Measurements from ENCODE around the gene GID4.

Gene GID4

DNA sequence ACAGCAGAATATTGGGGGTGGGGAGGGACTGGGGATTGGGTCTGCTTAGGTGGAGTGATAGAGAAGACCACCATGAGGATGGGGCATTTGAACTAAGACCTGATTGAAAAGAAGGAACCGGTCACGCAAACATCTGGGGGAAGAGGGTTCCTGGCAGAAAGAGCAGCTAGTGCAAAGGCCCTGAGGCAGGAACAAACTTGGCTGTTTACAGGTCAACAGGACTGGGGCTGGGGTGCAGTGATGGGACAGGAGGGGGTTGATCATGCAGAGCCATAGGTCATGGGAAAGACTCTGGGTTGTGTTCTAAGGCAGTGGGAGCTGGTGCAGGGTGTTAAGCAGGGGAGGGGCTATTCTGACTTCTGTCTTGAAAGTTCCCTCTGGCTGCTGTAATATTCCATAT, 50.4 kb downstream of the GID4 start:
- in situ Hi-C loops (cut with MboI; ENCODE audit: low sequenced_read_pairs), result no loop called here

- in situ Hi-C loops (cut with MboI; ENCODE audit: low sequenced_read_pairs), result no loop called here
These were observed 54.6 kb downstream of the GID4 start for GRCh38 chr17:18093616-18094408.

DNA sequence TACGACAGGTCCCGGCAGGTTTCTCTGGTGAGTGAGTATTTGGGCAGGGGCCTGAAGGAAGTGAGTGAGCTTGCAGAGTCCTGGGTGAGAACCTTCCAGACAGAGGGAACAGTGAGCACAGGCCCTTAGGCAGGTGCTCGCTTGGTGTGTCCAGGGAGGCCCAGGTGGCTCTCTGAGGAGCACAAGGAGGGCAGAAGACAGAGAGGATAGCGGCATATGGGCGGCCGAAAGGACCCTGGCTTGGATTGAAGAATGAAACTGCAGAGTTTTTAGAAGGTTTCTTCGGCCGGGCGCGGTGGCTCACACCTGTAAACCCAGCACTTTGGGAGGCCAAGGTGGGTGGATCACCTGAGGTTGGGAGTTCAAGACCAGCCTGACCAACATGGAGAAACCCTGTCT, 55.2 kb downstream of the GID4 start:
- in situ Hi-C loops (cut with MboI; ENCODE audit: low sequenced_read_pairs), result no loop called here

DNA sequence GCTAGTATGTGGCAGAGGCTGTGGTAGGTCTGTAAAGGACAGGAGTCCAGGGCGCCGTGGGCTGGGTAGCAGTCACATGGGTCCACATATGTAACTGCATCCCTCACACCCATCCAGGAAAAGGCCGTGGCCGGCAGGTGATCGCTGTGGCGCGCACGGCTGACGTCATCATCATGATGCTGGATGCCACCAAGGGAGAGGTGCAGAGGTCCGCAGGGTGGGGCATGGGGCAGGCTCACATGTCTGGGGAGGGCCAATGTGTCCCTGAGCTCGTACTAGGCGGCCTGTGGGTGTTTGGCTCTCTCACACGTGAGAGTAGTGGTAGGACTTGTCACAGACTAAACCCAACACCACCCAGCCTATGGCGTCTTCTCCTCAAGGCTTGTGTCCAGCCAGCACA, 60.3 kb downstream of the GID4 start:
- in situ Hi-C loops (cut with MboI; ENCODE audit: low sequenced_read_pairs), result no loop called here

GRCh38 chr17:18100616-18101015, 61.4 kb downstream of the GID4 start:
- in situ Hi-C loops (cut with MboI; ENCODE audit: low sequenced_read_pairs), result loop anchor here (10.0 kb wide), 1 partner anchor 64 kb away; no protein-coding TSS in a partner anchor

DNA sequence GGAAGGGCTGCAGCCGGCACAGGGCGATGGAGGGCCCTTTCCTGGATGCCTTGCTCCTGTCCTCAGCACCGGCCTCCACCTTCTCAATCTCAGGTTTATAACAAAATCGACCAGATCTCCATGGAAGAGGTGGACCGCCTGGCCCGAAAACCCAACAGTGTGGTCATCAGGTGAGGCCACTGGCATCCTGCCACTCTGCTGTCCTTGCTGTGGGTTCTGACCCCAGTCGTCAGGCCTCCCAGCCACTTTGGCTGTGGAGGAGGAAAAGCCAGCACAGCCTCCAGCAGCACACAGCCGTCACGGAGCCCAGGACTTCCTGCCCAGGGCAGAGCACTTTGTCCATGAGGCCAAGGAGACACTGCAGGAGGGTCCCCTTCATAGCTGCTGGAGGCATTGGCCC, 62.6 kb downstream of the GID4 start:
- in situ Hi-C loops (cut with MboI; ENCODE audit: low sequenced_read_pairs), result loop anchor here (10.0 kb wide), 1 partner anchor 63 kb away; no protein-coding TSS in a partner anchor

- in situ Hi-C loops (cut with MboI; ENCODE audit: low sequenced_read_pairs), result loop anchor here (10.0 kb wide), 1 partner anchor 62 kb away; no protein-coding TSS in a partner anchor
These were observed 63.4 kb downstream of the GID4 start for GRCh38 chr17:18102640-18103039.

DNA sequence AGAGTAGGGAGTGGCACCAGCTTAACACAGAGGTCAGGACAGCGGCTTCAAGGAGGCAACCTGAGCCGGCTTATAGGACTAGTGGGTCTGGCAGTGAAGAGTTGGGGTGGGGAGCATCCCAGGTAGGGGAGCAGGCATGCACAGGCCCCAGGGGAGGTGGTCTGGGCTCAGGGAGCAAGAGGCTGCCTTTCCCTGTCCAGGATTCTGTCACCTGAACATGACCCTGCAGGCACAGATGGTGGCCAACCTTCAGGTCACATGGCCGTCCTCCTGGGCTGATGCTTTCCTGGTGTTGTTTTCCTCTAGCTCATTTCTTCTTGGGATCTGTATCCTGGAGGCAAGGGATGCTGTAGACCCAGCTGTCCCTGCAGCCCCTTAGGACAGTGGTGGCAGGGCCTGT, 65.8 kb downstream of the GID4 start:
- in situ Hi-C loops (cut with MboI; ENCODE audit: low sequenced_read_pairs), result loop anchor here (10.0 kb wide), 1 partner anchor 60 kb away; no protein-coding TSS in a partner anchor

DNA sequence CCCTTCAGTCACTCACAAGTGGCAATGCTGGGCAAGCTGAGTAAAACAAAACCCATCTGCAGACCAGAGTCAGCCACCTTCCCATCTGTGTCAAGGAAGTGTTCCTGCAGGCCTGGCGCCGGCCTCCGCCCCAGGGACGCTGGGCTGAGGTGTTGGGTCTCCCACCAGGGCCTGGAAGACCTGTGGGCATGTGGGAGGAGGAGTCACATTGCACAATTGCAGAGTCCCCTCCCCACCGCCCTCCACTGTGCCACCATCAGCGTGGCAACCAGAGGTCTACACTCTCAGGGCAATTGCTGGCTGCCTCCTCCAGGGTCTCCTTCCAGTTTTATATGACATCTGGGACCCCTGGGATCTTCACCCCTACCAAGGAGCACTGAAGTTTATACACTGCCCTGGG, 66.4 kb downstream of the GID4 start:
- in situ Hi-C loops (cut with MboI; ENCODE audit: low sequenced_read_pairs), result loop anchor here (10.0 kb wide), 1 partner anchor 59 kb away; no protein-coding TSS in a partner anchor

DNA sequence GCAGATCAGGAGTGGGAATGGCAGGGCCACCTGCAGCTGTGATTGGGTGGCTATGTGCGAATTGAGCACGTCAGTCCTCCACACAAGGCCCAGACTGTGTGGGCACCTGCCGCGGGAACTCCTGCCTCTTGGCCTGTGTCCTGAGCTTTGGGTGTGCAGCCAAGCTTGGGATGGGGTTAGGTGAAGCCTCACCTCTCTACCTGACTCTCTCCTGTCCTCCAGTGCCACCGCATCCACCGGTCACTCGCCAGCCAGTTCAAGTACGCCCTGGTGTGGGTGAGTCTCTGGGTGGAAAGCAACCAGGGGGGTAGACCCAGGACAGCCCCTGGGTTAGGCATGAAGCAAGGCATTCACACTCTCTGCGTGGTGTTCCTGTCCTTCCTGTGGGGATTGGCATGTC, 67.0 kb downstream of the GID4 start:
- in situ Hi-C loops (cut with MboI; ENCODE audit: low sequenced_read_pairs), result loop anchor here (10.0 kb wide), 1 partner anchor 59 kb away; no protein-coding TSS in a partner anchor

DNA sequence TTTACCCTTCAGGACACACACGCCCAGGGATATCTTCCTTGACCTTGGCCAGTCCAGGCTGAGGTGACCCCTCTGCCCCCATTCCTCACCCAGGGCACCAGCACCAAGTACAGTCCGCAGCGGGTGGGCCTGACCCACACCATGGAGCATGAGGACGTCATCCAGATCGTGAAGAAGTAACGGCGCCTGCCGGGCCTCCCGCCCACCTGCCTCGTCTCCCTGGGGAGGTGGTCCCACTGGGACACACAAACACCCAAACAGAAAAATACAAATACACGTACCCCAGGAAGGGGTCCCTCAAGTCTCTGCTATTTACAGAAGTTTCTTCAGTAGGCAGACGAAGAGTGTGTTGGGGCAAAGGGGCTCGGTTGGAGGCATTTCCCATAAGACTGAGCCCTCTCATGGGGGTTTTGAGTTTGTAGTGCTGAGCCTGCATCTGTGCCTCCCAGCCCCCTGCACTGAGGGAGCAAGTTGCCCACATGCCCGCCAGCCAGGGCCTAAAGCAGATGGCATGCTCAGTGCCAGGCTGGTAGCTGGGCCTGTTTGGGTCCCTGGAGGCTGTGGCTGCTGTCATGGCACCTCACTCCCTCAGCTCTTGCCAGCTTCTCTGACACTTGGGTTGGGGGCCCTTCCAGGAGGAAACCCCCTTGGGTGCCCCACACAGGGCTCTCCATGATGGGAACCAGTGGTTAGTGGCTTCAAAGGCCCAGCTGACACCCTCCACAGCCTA, 68.0 kb downstream of the GID4 start:
- in situ Hi-C loops (cut with MboI; ENCODE audit: low sequenced_read_pairs), result loop anchor here (10.0 kb wide), 1 partner anchor 58 kb away; no protein-coding TSS in a partner anchor

DNA sequence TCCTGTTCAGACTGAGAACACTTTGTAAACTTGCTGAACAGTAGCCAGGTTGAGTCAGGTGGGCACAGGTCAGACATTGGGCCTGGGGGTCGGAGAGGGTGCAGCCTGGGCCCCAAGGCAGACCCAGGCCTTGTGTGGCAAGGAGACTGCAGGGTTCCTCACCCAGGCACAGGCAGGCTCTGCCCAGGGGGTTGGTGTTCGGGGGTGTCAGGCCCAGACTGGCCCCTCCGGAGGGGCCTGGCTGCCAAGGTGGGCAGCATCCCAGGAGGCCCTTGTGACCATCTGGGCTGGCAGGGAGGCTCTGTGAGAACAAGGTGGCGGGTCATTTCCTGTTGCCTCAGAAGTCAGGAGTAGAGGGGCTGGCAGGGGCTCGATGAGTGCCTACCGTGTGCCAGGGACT, 68.8 kb downstream of the GID4 start:
- in situ Hi-C loops (cut with MboI; ENCODE audit: low sequenced_read_pairs), result loop anchor here (10.0 kb wide), 1 partner anchor 57 kb away; no protein-coding TSS in a partner anchor

DNA sequence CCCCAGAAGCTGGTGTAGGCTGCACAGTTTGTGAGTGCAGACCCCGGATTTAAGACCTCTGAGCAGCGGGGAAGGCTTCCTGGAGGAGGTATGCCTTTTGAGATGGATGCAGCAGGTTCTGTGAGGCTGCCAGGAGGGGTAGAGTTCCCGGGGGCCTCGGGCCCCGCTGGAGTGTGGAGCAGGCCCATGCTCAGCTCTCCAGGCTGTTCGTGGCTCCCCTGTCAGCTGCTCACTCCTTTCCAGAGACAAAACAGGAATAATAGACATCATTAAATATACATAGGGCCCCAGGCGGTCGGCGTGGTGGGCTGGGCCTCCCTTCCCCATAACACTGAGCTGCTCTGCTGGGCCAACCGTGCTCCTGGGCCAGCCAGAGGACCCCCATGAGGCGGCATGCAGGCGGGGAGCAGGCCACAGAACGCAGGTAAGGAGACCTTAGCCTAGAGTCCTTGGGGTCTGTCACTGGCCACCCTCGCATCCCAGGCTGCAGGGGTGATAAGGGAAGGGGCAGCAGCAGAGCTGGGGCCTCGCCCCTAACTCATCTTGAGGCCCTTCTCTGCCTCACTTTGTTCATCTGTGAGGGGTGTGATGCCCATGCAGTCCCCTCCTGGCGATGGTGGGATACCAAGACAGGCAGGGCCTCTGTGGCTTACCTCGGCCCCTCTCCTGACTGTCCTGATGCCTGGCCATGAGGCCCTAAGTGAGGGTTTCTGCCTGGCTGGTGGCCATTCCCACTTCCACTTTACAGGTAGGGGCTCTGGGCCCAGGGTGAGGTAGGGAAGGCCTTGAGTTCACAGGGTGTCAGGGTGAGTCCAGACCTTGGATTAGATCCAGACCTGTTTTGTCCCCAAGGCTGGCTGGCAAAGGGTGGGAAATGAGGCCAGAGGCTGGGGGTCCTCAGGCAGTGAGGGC, 69.4 kb downstream of the GID4 start, which contains the start of gene MYO15A:
Gene MYO15A, plus strand, starts transcription at position 356 of the 912 bp plus-strand sequence. CDS start 10,045 bp downstream, outside the sequence.
- in situ Hi-C loops (cut with MboI; ENCODE audit: low sequenced_read_pairs), result loop anchor here (10.0 kb wide), 1 partner anchor 56 kb away; no protein-coding TSS in a partner anchor

- in situ Hi-C loops (cut with MboI; ENCODE audit: low sequenced_read_pairs), result loop anchor here (10.0 kb wide), 1 partner anchor 55 kb away; no protein-coding TSS in a partner anchor
These were observed 70.8 kb downstream of the GID4 start for GRCh38 chr17:18109935-18110485.

- in situ Hi-C loops (cut with MboI; ENCODE audit: low sequenced_read_pairs), result no loop called here
These were observed 71.5 kb downstream of the GID4 start for GRCh38 chr17:18110636-18111145.

DNA sequence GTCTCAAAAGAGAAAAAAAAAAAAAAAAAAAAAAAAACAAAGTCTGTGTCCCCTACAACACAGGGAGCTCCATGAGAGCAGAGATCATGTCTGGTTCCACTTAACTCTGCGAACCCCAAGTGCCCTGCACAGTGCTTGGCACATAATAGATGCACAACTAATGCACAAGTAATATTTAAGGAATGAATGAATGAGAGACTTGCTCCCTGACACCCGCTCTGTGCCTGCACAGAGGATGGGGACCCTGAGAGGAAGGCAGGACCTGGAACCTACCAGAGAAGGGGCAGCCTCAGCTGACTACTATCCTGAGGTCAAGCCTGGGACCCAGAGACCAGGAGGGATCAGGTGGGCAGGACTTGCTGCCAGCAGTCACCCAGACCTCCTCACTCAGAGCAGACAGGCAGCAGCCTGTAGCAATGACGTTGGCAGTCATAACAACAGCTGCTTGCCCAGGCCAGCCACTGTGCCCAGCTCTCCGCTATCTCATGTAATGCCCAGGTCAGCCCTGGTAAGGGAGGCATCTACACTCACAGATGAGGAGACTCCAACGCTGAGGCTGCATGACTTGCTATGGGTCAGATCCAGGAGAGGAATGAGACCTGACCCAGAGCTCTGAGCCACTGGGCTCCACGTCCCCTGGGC, 72.2 kb downstream of the GID4 start:
- in situ Hi-C loops (cut with MboI; ENCODE audit: low sequenced_read_pairs), result no loop called here

GRCh38 chr17:18115517-18115916, 76.3 kb downstream of the GID4 start:
- in situ Hi-C loops (cut with MboI; ENCODE audit: low sequenced_read_pairs), result no loop called here

- in situ Hi-C loops (cut with MboI; ENCODE audit: low sequenced_read_pairs), result no loop called here
These were observed 76.9 kb downstream of the GID4 start for GRCh38 chr17:18116078-18116477.

DNA sequence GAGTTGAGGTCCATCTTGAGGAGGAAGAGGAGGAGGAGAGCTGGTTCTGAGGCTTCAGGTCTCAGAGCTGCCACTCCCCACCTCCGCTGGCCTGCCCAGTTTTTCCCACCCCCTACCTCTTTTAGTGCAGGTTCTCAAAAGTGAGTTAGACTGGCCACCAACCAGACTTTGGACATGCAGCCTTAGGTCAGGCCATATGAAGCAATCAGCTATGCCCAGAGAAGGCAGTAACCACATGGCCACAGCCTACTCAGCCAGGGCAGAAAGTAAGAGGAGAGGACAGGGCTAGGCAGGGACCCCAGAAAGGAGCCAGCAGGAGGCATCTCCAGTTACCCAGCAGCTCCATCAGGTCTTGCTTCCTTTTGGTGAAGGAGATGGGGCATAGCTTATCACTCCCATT, 78.3 kb downstream of the GID4 start:
- in situ Hi-C loops (cut with MboI; ENCODE audit: low sequenced_read_pairs), result no loop called here

All from HL-60/S4 treated with retinoic acid at 250 ng/mL for 4 days and 3 days (cell line).